Upper lobe of left lung (tissue), 6 donors: ENCODE measurements around the gene MCM9. TPM values are rescaled to one million over a fixed set of nuclear protein-coding genes. Genes with fewer than 3 reads are reported as not detected.
A peak's percentile ranks its signal among the peaks of the same experiment; 100 is the strongest.

Experiments
- ATAC-seq, 2 donors: fragments of 200-7000 bp; cut with Tn5 transposase; one replicate each; pipeline ENCODE4 v1.9.1; 2022; ENCODE audit warnings: mild to moderate bottlenecking in 2 of 2, moderate library complexity in 2 of 2; ENCODE audit not compliant: low FRiP score in 2 of 2
- DNase-seq, 2 donors: peaks; one replicate each; pipeline ENCODE4 v3.0.0-alpha.2; 2019 to 2020
- H3K27ac ChIP-seq, 4 donors: fragments of 200-600 bp; sonication (generic); one replicate each; pipeline ENCODE4 v1.5.1; 2016 to 2019
- H3K27me3 ChIP-seq, 4 donors: fragments of 200-600 bp; sonication (generic); one replicate each; pipeline ENCODE4 v1.5.1; 2017 to 2019
- H3K36me3 ChIP-seq, 4 donors: fragments of 200-600 bp; sonication (generic); one replicate each; pipeline ENCODE4 v1.5.1; 2016 to 2019
- H3K4me1 ChIP-seq, 4 donors: fragments of 200-600 bp; sonication (generic); one replicate each; pipeline ENCODE4 v1.5.1; 2018 to 2019
- H3K4me3 ChIP-seq, 4 donors: fragments of 200-600 bp; sonication (generic); one replicate each; pipeline ENCODE4 v1.5.1; 2017 to 2019; ENCODE audit warnings: mild to moderate bottlenecking in 2 of 4, moderate library complexity in 1 of 4
- H3K9me3 ChIP-seq, 4 donors: fragments of 200-600 bp; sonication (generic); one replicate each; pipeline ENCODE4 v1.5.1; 2018 to 2019
- CTCF ChIP-seq, 6 experiments: fragments of 450-650 bp in 4 of 6; fragments of 200-600 bp in 2 of 6; sonication (generic) in 2 of 6; IDR thresholded peaks; one replicate each; pipeline ENCODE4 v1.5.1; 2016 to 2019; ENCODE audit warnings: antibody characterized with exemption in 6 of 6
- EP300 ChIP-seq, 4 donors: sonication (generic); formaldehyde crosslinking; IDR thresholded peaks; one replicate each; pipeline ENCODE4 v1.5.1; 2017; ENCODE audit warnings: antibody characterized with exemption in 4 of 4, control low read depth in 2 of 4
- POLR2A ChIP-seq, 4 donors: fragments of 450-650 bp; IDR thresholded peaks; one replicate each; pipeline ENCODE4 v1.5.1; 2016 to 2017; ENCODE audit warnings: antibody characterized with exemption in 4 of 4, mild to moderate bottlenecking in 2 of 4
- POLR2AphosphoS5 ChIP-seq, 2 donors: sonication (generic); formaldehyde crosslinking; IDR thresholded peaks; one replicate each; pipeline ENCODE4 v1.5.1; 2017; ENCODE audit warnings: antibody characterized with exemption in 2 of 2
- WGBS, 2 donors: methylation state at CpG; one replicate each; pipeline ENCODE4 v1.1.5; 2017 to 2018; 5-methylcytosine and 5-hydroxymethylcytosine counted together
- total RNA-seq, 6 donors: library from RNA; depleted of rRNA in 4 of 6; stranded (reverse); fragments of >200 nt in 4 of 6; gene quantifications; one replicate each; pipeline versions ENCODE4 v1.1.0 to v1.2.1, GENCODE V29; 2016 to 2021
- donor health status: DM: no; HTN: no; CAD: no; lungs with moderate emphysema.
- donor health status: DM: no; HTN: yes; CAD: no; lungs with severe emphysema.

MCM9 gene
- total RNA-seq, 6 donors from 2014 or later: 19.9 to 62.9 (median 21.5) TPM

- Histone ChIP-seq H3K27me3 (no peaks in the 10 kb centered on the region), H3K4me3 (no peak overlapping the region), H3K9me3 (no peaks in the 10 kb centered on the region), H3K36me3 (peaks cover 1 to 82% (median 31%) of the 10 kb centered on the region in 4 donors), H3K27ac (no peak overlapping the region), H3K4me1 (peaks cover 0 to 2% (median 0%) of the 10 kb centered on the region in 4 donors)
- DNase-seq (no peak), ATAC-seq (no peak)
- 88 to 91% methylated on average over 4 of the region's 4 CpGs for WGBS, 2 donors
- TF ChIP-seq POLR2A (IDR thresholded peaks at IDR 0.05) (no peak), EP300 (IDR thresholded peaks at IDR 0.05) (no peak), POLR2AphosphoS5 (IDR thresholded peaks at IDR 0.05) (no peak), CTCF (IDR thresholded peaks at IDR 0.05) (no peak)
These were observed 29.1 kb downstream of the MCM9 start for GRCh38 chr6:118905851-118906250.

- H3K36me3 ChIP-seq: peaks cover 0 to 74% (median 28%) of the 10 kb centered on the region in 4 donors
- no peaks in the 10 kb centered on the region for H3K27me3 ChIP-seq
- H3K27ac ChIP-seq: no peak overlapping the region
- ATAC-seq (no peak), DNase-seq (no peak)
- H3K4me1 ChIP-seq: peaks cover 0 to 6% (median 1%) of the 10 kb centered on the region in 4 donors
- TF ChIP-seq POLR2AphosphoS5 (IDR thresholded peaks at IDR 0.05): no peak
- TF ChIP-seq CTCF (IDR thresholded peaks at IDR 0.05): no peak
- H3K4me3 ChIP-seq: no peak overlapping the region
- H3K9me3 ChIP-seq: no peaks in the 10 kb centered on the region
These were observed 29.9 kb downstream of the MCM9 start for GRCh38 chr6:118905084-118905483.

- H3K36me3 ChIP-seq: peaks cover 0 to 60% (median 23%) of the 10 kb centered on the region in 4 donors
- 85 to 91% methylated on average over 6 of the region's 6 CpGs for WGBS, 2 donors
These were observed 31.3 kb downstream of the MCM9 start for GRCh38 chr6:118903691-118904090.

GRCh38 chr6:118903138-118903537, 31.8 kb downstream of the MCM9 start:
- ATAC-seq: no peak
- H3K9me3 ChIP-seq: no peaks in the 10 kb centered on the region
- 70 to 75% methylated on average over 2 of the region's 2 CpGs for WGBS, 2 donors

More at GRCh38 chr6:118903691-118904090, 31.3 kb downstream of the MCM9 start:
- Histone ChIP-seq H3K9me3 (no peaks in the 10 kb centered on the region), H3K27ac (no peak overlapping the region), H3K4me3 (no peak overlapping the region), H3K4me1 (peaks cover 2 to 20% (median 10%) of the 10 kb centered on the region in 4 donors), H3K27me3 (no peaks in the 10 kb centered on the region)
- DNase-seq (no peak), ATAC-seq (no peak)
- TF ChIP-seq POLR2A (IDR thresholded peaks at IDR 0.05) (no peak), POLR2AphosphoS5 (IDR thresholded peaks at IDR 0.05) (no peak), EP300 (IDR thresholded peaks at IDR 0.05) (no peak), CTCF (IDR thresholded peaks at IDR 0.05) (no peak)

More at GRCh38 chr6:118903138-118903537, 31.8 kb downstream of the MCM9 start:
- Histone ChIP-seq H3K27ac (peak overlapping the region in 1 of 4 donors; percentile 11), H3K27me3 (no peaks in the 10 kb centered on the region), H3K4me3 (no peak overlapping the region), H3K4me1 (peaks cover 4 to 21% (median 12%) of the 10 kb centered on the region in 4 donors), H3K36me3 (peaks cover 0 to 55% (median 21%) of the 10 kb centered on the region in 4 donors)
- TF ChIP-seq POLR2A (IDR thresholded peaks at IDR 0.05) (no peak), EP300 (IDR thresholded peaks at IDR 0.05) (no peak), CTCF (IDR thresholded peaks at IDR 0.05) (no peak), POLR2AphosphoS5 (IDR thresholded peaks at IDR 0.05) (no peak)
- DNase-seq: no peak
